GM12878 (cell line): ENCODE data around the gene TTC33. TPM values are rescaled to one million over a fixed set of nuclear protein-coding genes. Genes with fewer than 3 reads are reported as not detected.

Experiments
- ATAC-seq: fragments of 200-7000 bp; cut with Tn5 transposase; 3 replicates; pipeline ENCODE4 v1.9.1; 2020; ENCODE audit warnings: mild to moderate bottlenecking, moderate library complexity
- BruUV-seq: library from RNA; stranded (reverse); fragments of 400-500 nt; replicated peaks from 2 replicates; lab custom pipeline; 2021; lab: Mats Ljungman, UMichigan
- CTCF ChIA-PET: fragments of 300-600 bp; sonication (Branson Sonifier 250); formaldehyde crosslinking; extraction: SDS; loops from one replicate; lab custom pipeline; 2021; ENCODE audit warnings: inconsistent platforms; lab: Yijun Ruan, JAX
- POLR2A ChIA-PET: fragments of 350-600 bp; formaldehyde crosslinking; extraction: SDS; loops from one replicate; lab custom pipeline; 2021; ENCODE audit warnings: inconsistent platforms; lab: Charles Lee
- RAD21 ChIA-PET: fragments of 300-600 bp; sonication (Branson Sonifier 250); formaldehyde crosslinking; loops from one replicate; lab custom pipeline; 2023; ENCODE audit warnings: antibody characterized with exemption; ENCODE audit not compliant: unreplicated experiment; lab: Charles Lee
- SMC1A ChIA-PET: fragments of 300-600 bp; sonication (Branson Sonifier 250); formaldehyde crosslinking; loops from one replicate; lab custom pipeline; 2023; ENCODE audit not compliant: unreplicated experiment, uncharacterized antibody; lab: Charles Lee
- DNase-seq: peaks from one replicate; pipeline ENCODE4 v3.0.0-alpha.2; 2011; ENCODE audit warnings: low read depth, low spot score
- FAIRE-seq: peaks from 3 replicates; lab custom pipeline; 2011; peaks lifted over from hg19 to GRCh38; lab: Jason Lieb, UNC
- H2AFZ ChIP-seq: 2 replicates; pipeline ENCODE4 v1.6.0; 2011; ENCODE audit warnings: low read depth, low read length, control low read depth; ENCODE audit not compliant: control insufficient read depth
- H3K27ac ChIP-seq: 2 replicates; pipeline ENCODE4 v1.5.1; 2011; ENCODE audit warnings: control low read depth; ENCODE audit not compliant: control insufficient read depth, insufficient read depth
- H3K27me3 ChIP-seq, 2 experiments: replicated peaks in 1 of 2; 2 replicates each; pipeline versions ENCODE4 v1.6.0 to v1.6.1; 2011; ENCODE audit warnings: low read length in 1 of 2; ENCODE audit not compliant: control insufficient read depth in 2 of 2, insufficient read depth in 2 of 2
- H3K36me3 ChIP-seq, 2 experiments: 2 replicates each; pipeline ENCODE4 v1.5.1; 2011; ENCODE audit warnings: low read length in 1 of 2; ENCODE audit not compliant: control insufficient read depth in 2 of 2, insufficient read depth in 2 of 2
- H3K4me1 ChIP-seq: 2 replicates; pipeline ENCODE4 v1.6.1; 2011; ENCODE audit warnings: mild to moderate bottlenecking, low read length, moderate library complexity, mixed read lengths; ENCODE audit not compliant: control insufficient read depth, insufficient read depth
- H3K4me2 ChIP-seq: 2 replicates; pipeline ENCODE4 v1.6.0; 2011; ENCODE audit warnings: control low read depth; ENCODE audit not compliant: control insufficient read depth, insufficient read depth
- H3K4me3 ChIP-seq: fragments of 200-600 bp; sonication (generic); 2 replicates; pipeline ENCODE4 v1.5.1; 2016
- H3K79me2 ChIP-seq: 2 replicates; pipeline ENCODE4 v1.6.0; 2011; ENCODE audit warnings: low read length; ENCODE audit not compliant: control insufficient read depth, insufficient read depth
- H3K9ac ChIP-seq: 2 replicates; pipeline ENCODE4 v1.8.0; 2011; ENCODE audit warnings: low read length, control low read depth, mixed read lengths; ENCODE audit not compliant: control insufficient read depth, insufficient read depth
- H3K9me3 ChIP-seq: replicated peaks from 3 replicates; pipeline ENCODE4 v1.5.1; 2011; ENCODE audit warnings: mild to moderate bottlenecking, low read length; ENCODE audit not compliant: control insufficient read depth, insufficient read depth
- H4K20me1 ChIP-seq: 2 replicates; pipeline ENCODE4 v1.6.0; 2011; ENCODE audit not compliant: control insufficient read depth, insufficient read depth
- CBX5 ChIP-seq: sonication (generic); IDR thresholded peaks from 2 replicates; pipeline ENCODE4 v1.6.1; 2016; ENCODE audit warnings: low read depth, moderate library complexity, mild to moderate bottlenecking, inconsistent platforms
- CREB1 ChIP-seq: IDR thresholded peaks from 2 replicates; pipeline ENCODE4 v1.6.1; 2012; ENCODE audit warnings: low read depth, mild to moderate bottlenecking, inconsistent platforms
- ETV6 ChIP-seq, 2 experiments: fragments of 450-650 bp in 1 of 2; IDR thresholded peaks in 1 of 2; conservative IDR thresholded peaks in 1 of 2; 2 replicates each; pipeline ENCODE4 v1.6.1; 2014; ENCODE audit warnings: antibody characterized with exemption in 1 of 2, borderline replicate concordance in 1 of 2, low read depth in 1 of 2, mild to moderate bottlenecking in 1 of 2, moderate library complexity in 1 of 2
- FOS ChIP-seq: IDR thresholded peaks from 3 replicates; pipeline ENCODE4 v1.6.1; 2011; ENCODE audit warnings: borderline replicate concordance; ENCODE audit not compliant: insufficient read length; ENCODE audit errors: extremely low read depth
- IKZF2 ChIP-seq, 2 experiments: fragments of 450-650 bp; IDR thresholded peaks; 2 replicates each; pipeline ENCODE4 v1.6.1; 2017; ENCODE audit warnings: mild to moderate bottlenecking in 2 of 2, moderate library complexity in 2 of 2
- MYB ChIP-seq: fragments of 150-350 bp; IDR thresholded peaks from 2 replicates; pipeline ENCODE4 v1.6.1; 2014; ENCODE audit warnings: mild to moderate bottlenecking, low read depth, low read length, borderline replicate concordance
- MYC ChIP-seq: IDR thresholded peaks from 2 replicates; pipeline ENCODE4 v1.6.1; 2011; ENCODE audit warnings: mild to moderate bottlenecking, low read length, moderate library complexity, inconsistent platforms; ENCODE audit not compliant: insufficient read depth, insufficient replicate concordance, insufficient read length, severe bottlenecking
- PAX5 ChIP-seq: IDR thresholded peaks from 2 replicates; pipeline ENCODE4 v1.6.1; 2011; ENCODE audit warnings: low read depth, low read length, borderline replicate concordance
- STAT1 ChIP-seq: fragments of 450-650 bp; conservative IDR thresholded peaks from 2 replicates; pipeline ENCODE4 v1.6.1; 2014; ENCODE audit warnings: antibody characterized with exemption, mild to moderate bottlenecking
- TCF7 ChIP-seq: IDR thresholded peaks from 2 replicates; pipeline ENCODE4 v1.6.1; 2014; ENCODE audit warnings: antibody characterized with exemption, borderline replicate concordance
- WRNIP1 ChIP-seq: IDR thresholded peaks from 2 replicates; pipeline ENCODE4 v1.6.1; 2011; ENCODE audit warnings: low read depth, low read length, improper control_type of control experiment, borderline replicate concordance
- WGBS: methylation state at CpG from one replicate; pipeline ENCODE4 v1.1.6; 2016; ENCODE audit warnings: low lambda C conversion rate; ENCODE audit not compliant: insufficient replicate concordance, insufficient coverage; ENCODE audit errors: missing lambda C conversion rate; 5-methylcytosine and 5-hydroxymethylcytosine counted together
- in situ Hi-C: fragments of 300-500 bp; cut with MboI; formaldehyde crosslinking; loops from 9 replicates; pipeline ENCODE4 v1.14.3; 2018; ENCODE audit warnings: mixed read lengths
- intact Hi-C: fragments of 100-400 bp; cut with micrococcal nuclease; formaldehyde crosslinking; loops from one replicate; pipeline ENCODE4 v1.14.2; 2022; ENCODE audit not compliant: unreplicated experiment
- polyA plus RNA-seq, 11 experiments: library from polyadenylated mRNA; depleted of rRNA in 4 of 11; unstranded in 6 of 11; stranded (reverse) in 5 of 11; fragments of >200 nt; fragmentation: Nextera tagmentation in 4 of 11; fragmentation: Illumina TruSeq in 1 of 11; extraction: Ambion mirVana in 4 of 11; extraction: Trizol in 1 of 11; gene quantifications; 1 replicate in 1 of 11; 2 replicates in 10 of 11; pipeline versions ENCODE4 v1.2.1 to v1.2.3, GENCODE V29; 2011 to 2016; ENCODE audit warnings: inconsistent platforms in 2 of 11, missing spikeins in 2 of 11, low read depth in 1 of 11
- total RNA-seq, 4 experiments: library from RNA; depleted of rRNA in 3 of 4; stranded (reverse); fragments of >200 nt in 3 of 4; fragmentation: Illumina TruSeq in 1 of 4; extraction: Trizol in 1 of 4; gene quantifications; 2 replicates each; pipeline versions ENCODE4 v1.2.1 to v1.2.3, GENCODE V29; 2013 to 2021
- TF ChIP-seq, protein P1 (sequence below): IDR thresholded peaks from 2 replicates; pipeline ENCODE4 v1.6.1; 2011; ENCODE audit warnings: low read depth, low read length, improper control_type of control experiment, borderline replicate concordance
- TF ChIP-seq, protein P2 (sequence below): fragments of 450-650 bp; IDR thresholded peaks from 2 replicates; pipeline ENCODE4 v1.6.1; 2018; ENCODE audit warnings: borderline replicate concordance, mild to moderate bottlenecking; ENCODE audit not compliant: partially characterized antibody

Gene TTC33
- total and polyA plus RNA-seq, 10 of the 15 experiments (the other 5 are each of a cell fraction or from before 2014, with no cell fraction given), result 7.9 to 22.3 (median 14.6) TPM

DNA sequence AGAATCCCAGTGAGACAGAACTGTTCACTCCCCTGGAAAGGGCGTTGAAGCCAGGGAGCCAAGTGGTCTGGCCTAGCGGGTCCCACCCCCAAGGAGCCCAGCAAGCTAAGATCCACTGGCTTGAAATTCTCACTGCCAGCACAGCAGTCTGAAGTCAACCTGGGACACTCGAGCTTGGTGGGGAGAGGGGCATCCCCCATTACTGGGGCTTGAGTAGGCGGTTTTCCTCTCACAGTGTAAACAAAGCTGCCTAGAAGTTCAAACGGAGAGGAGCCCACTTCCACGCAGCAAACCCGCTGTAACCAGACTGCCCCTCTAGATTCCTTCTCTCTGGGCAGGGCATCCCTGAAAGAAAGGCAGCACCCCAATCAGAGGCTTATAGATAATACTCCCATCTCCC lies 121.2 kb downstream of the TTC33 start:
- no peak overlapping the region for H3K4me2 ChIP-seq
- H4K20me1 ChIP-seq, result no peaks in the 10 kb centered on the region
- no peaks in the 10 kb centered on the region for H3K36me3 ChIP-seq
- no peak overlapping the region for H3K9ac ChIP-seq
- POLR2A ChIA-PET, result no interaction called here
- in situ Hi-C loops (no loop called here), intact Hi-C loops (no loop called here)
- H3K27ac ChIP-seq, result no peak overlapping the region
- ATAC-seq, result no peak
- no peak overlapping the region for H2AFZ ChIP-seq
- 63% methylated on average over 7 of the region's 7 CpGs for WGBS
- DNase-seq, result no peak
- BruUV-seq, result no TSS peak
- H3K9me3 ChIP-seq, result no peaks in the 10 kb centered on the region
- FAIRE-seq, result no peak
- RAD21 ChIA-PET, result no interaction called here
- CTCF ChIA-PET, result no interaction called here
- H3K79me2 ChIP-seq, result no peaks in the 10 kb centered on the region
- SMC1A ChIA-PET, result no interaction called here
- no peaks in the 10 kb centered on the region; a peak in 1 of 4 replicates for H3K27me3 ChIP-seq
- TF ChIP-seq ETV6 (conservative IDR thresholded peaks at IDR 0.05 in 1 of 2, IDR thresholded peaks at IDR 0.05 in 1 of 2; ENCODE audit: borderline replicate concordance in 1 of 2, low read depth in 1 of 2), result no peak
- TF ChIP-seq, protein P1, sequence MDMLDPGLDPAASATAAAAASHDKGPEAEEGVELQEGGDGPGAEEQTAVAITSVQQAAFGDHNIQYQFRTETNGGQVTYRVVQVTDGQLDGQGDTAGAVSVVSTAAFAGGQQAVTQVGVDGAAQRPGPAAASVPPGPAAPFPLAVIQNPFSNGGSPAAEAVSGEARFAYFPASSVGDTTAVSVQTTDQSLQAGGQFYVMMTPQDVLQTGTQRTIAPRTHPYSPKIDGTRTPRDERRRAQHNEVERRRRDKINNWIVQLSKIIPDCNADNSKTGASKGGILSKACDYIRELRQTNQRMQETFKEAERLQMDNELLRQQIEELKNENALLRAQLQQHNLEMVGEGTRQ, result no peak
- TF ChIP-seq, protein P2, sequence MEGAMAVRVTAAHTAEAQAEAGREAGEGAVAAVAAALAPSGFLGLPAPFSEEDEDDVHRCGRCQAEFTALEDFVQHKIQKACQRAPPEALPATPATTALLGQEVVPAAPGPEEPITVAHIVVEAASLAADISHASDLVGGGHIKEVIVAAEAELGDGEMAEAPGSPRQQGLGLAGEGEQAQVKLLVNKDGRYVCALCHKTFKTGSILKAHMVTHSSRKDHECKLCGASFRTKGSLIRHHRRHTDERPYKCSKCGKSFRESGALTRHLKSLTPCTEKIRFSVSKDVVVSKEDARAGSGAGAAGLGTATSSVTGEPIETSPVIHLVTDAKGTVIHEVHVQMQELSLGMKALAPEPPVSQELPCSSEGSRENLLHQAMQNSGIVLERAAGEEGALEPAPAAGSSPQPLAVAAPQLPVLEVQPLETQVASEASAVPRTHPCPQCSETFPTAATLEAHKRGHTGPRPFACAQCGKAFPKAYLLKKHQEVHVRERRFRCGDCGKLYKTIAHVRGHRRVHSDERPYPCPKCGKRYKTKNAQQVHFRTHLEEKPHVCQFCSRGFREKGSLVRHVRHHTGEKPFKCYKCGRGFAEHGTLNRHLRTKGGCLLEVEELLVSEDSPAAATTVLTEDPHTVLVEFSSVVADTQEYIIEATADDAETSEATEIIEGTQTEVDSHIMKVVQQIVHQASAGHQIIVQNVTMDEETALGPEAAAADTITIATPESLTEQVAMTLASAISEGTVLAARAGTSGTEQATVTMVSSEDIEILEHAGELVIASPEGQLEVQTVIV, result no peak
- no peak for TF ChIP-seq STAT1
- TF ChIP-seq PAX5, result no peak
- TF ChIP-seq MYB, result no peak
- no peak for TF ChIP-seq CREB1
- no peak for TF ChIP-seq FOS
- TF ChIP-seq WRNIP1, result no peak
- no peak for TF ChIP-seq CBX5
- no peak for TF ChIP-seq MYC
- TF ChIP-seq TCF7, result no peak
- TF ChIP-seq IKZF2 (IDR thresholded peaks at IDR 0.05), result no peak
- no peak overlapping the region for H3K4me3 ChIP-seq
- H3K4me1 ChIP-seq, result no peaks in the 10 kb centered on the region
